C1 segment of cervical spinal cord (tissue), 14 donors: ENCODE measurements around the gene SMU1.

ENCODE experiments used
- DNase-seq, 14 donors: peaks; one replicate each; lab custom pipeline; 2025; lab: John Stamatoyannopoulos, UW

Gene SMU1

GRCh38 chr9:33046061-33046460 is 30.4 kb downstream of the SMU1 start:
- no peak for DNase-seq

GRCh38 chr9:33044677-33045282 is 31.7 kb downstream of the SMU1 start:
- DNase-seq = peak in 3 of 14 donors; percentile 27 to 63 (median 27)

- DNase-seq = peak in 13 of 14 donors; percentile 7 to 86 (median 64)
These were observed 32.3 kb downstream of the SMU1 start for GRCh38 chr9:33044162-33044673.

GRCh38 chr9:33043671-33044070 is 32.8 kb downstream of the SMU1 start:
- DNase-seq = no peak

- no peak for DNase-seq
These were observed 34.0 kb downstream of the SMU1 start for GRCh38 chr9:33042473-33042872.

GRCh38 chr9:33041432-33042188 is 34.9 kb downstream of the SMU1 start:
- no peak for DNase-seq

- no peak for DNase-seq
These were observed 35.6 kb downstream of the SMU1 start for GRCh38 chr9:33040792-33041431.

GRCh38 chr9:33032865-33033264 is 43.6 kb downstream of the SMU1 start:
- no peak for DNase-seq

GRCh38 chr9:33032292-33032691 is 44.2 kb downstream of the SMU1 start:
- DNase-seq = no peak

GRCh38 chr9:33030285-33030684 is 46.2 kb downstream of the SMU1 start:
- DNase-seq = no peak

- no peak for DNase-seq
These were observed 47.2 kb downstream of the SMU1 start for GRCh38 chr9:33029231-33029786.

GRCh38 chr9:33025572-33026342 is 50.7 kb downstream of the SMU1 start:
- DNase-seq = peak in 12 of 14 donors; percentile 50 to 86 (median 78)

- DNase-seq = peak; percentile 73 to 97 (median 93)
These were observed 51.4 kb downstream of the SMU1 start, which contains the start of gene DNAJA1 for GRCh38 chr9:33024966-33025571. Gene DNAJA1 (plus strand): TSS chr9:33025273. CDS start chr9:33026485, 1,212 bp downstream.

GRCh38 chr9:33024126-33024965 is 52.1 kb downstream of the SMU1 start:
- peak in 9 of 14 donors; percentile 23 to 70 (median 43) for DNase-seq

GRCh38 chr9:33023661-33024060 is 52.8 kb downstream of the SMU1 start:
- DNase-seq = no peak

- DNase-seq = no peak
These were observed 53.7 kb downstream of the SMU1 start for GRCh38 chr9:33022755-33023154.

- no peak for DNase-seq
These were observed 54.2 kb downstream of the SMU1 start for GRCh38 chr9:33022303-33022702.

- DNase-seq = no peak
These were observed 56.7 kb downstream of the SMU1 start for GRCh38 chr9:33019797-33020196.

GRCh38 chr9:33017283-33018041 is 59.0 kb downstream of the SMU1 start:
- DNase-seq = no peak
